Thyroid gland (tissue), 4 donors: ENCODE measurements around the gene DIAPH1.

Experiments
- CTCF ChIP-seq, 6 experiments: fragments of 200-600 bp in 3 of 6; fragments of 450-650 bp in 3 of 6; sonication (generic) in 3 of 6; IDR thresholded peaks; one replicate each; pipeline ENCODE4 v1.5.1; 2016 to 2019; ENCODE audit warnings: antibody characterized with exemption in 6 of 6, mild to moderate bottlenecking in 2 of 6, inconsistent platforms in 1 of 6, moderate library complexity in 1 of 6
- POLR2A ChIP-seq, 2 donors: fragments of 450-650 bp; IDR thresholded peaks; one replicate each; pipeline ENCODE4 v1.6.1; 2017; ENCODE audit warnings: antibody characterized with exemption in 2 of 2, mild to moderate bottlenecking in 2 of 2, moderate library complexity in 1 of 2

GRCh38 chr5:141628175-141628788 lies 9.5 kb upstream of the DIAPH1 start:
- TF ChIP-seq POLR2A (IDR thresholded peaks at IDR 0.05) (no peak), CTCF (IDR thresholded peaks at IDR 0.05) (no peak)
